HepG2 (cell line): ENCODE measurements around the gene CLDN5. TPM values are rescaled to one million over a fixed set of nuclear protein-coding genes. Genes with fewer than 3 reads are reported as not detected.
A peak's percentile ranks its signal among the peaks of the same experiment; 100 is the strongest.

Experiments
- BRD4 ChIP-seq: sonication (generic); formaldehyde crosslinking; IDR thresholded peaks from 2 replicates; pipeline ENCODE4 v1.4.0; 2020; ENCODE audit warnings: missing genetic modification reagents
- CBX5 ChIP-seq: sonication (generic); formaldehyde crosslinking; IDR thresholded peaks from 2 replicates; pipeline ENCODE4 v1.4.0; 2020; ENCODE audit warnings: missing genetic modification reagents, borderline replicate concordance
- DNMT1 ChIP-seq: sonication (generic); formaldehyde crosslinking; IDR thresholded peaks from 2 replicates; pipeline ENCODE4 v1.5.1; 2020; ENCODE audit warnings: mild to moderate bottlenecking, missing genetic modification reagents
- ELF1 ChIP-seq: sonication (generic); formaldehyde crosslinking; IDR thresholded peaks from 2 replicates; pipeline ENCODE4 v1.4.0; 2020; ENCODE audit warnings: missing genetic modification reagents
- FOXC1 ChIP-seq: sonication (generic); formaldehyde crosslinking; IDR thresholded peaks from 2 replicates; pipeline ENCODE4 v1.8.0; 2022; ENCODE audit warnings: mild to moderate bottlenecking, missing genetic modification reagents, borderline replicate concordance
- HNRNPUL1 ChIP-seq: fragments of 200-400 bp; formaldehyde crosslinking; IDR thresholded peaks from 2 replicates; pipeline ENCODE4 v1.6.1; 2017; ENCODE audit warnings: low read depth, mild to moderate bottlenecking, low read length, moderate library complexity
- IRF2 ChIP-seq: IDR thresholded peaks from 2 replicates; pipeline ENCODE4 v1.6.1; 2018; ENCODE audit warnings: missing genetic modification reagents, missing compliant biosample characterization
- KLF12 ChIP-seq: sonication (generic); formaldehyde crosslinking; IDR thresholded peaks from 2 replicates; pipeline ENCODE4 v1.4.0; 2020; ENCODE audit warnings: missing genetic modification reagents, borderline replicate concordance
- MED13 ChIP-seq: sonication (generic); formaldehyde crosslinking; IDR thresholded peaks from 2 replicates; pipeline ENCODE4 v1.5.0; 2020; ENCODE audit warnings: missing genetic modification reagents
- NFKBIZ ChIP-seq: IDR thresholded peaks from 2 replicates; pipeline ENCODE4 v1.6.1; 2018; ENCODE audit warnings: missing genetic modification reagents, missing compliant biosample characterization
- POLR2A ChIP-seq, 2 experiments: IDR thresholded peaks; 2 replicates each; pipeline ENCODE4 v1.6.1; 2011; ENCODE audit warnings: low read depth in 2 of 2, low read length in 2 of 2, mild to moderate bottlenecking in 1 of 2, moderate library complexity in 1 of 2; ENCODE audit not compliant: insufficient read depth in 1 of 2
- ZBTB8A ChIP-seq: sonication (generic); formaldehyde crosslinking; IDR thresholded peaks from 2 replicates; pipeline ENCODE4 v1.4.0; 2020; ENCODE audit warnings: mild to moderate bottlenecking, low read depth, missing genetic modification reagents, borderline replicate concordance
- ZFP1 ChIP-seq: IDR thresholded peaks from 2 replicates; pipeline ENCODE4 v1.6.1; 2016
- ZNF101 ChIP-seq: sonication (generic); formaldehyde crosslinking; IDR thresholded peaks from 2 replicates; pipeline ENCODE4 v1.4.0; 2020; ENCODE audit warnings: mild to moderate bottlenecking, low read depth, missing genetic modification reagents, borderline replicate concordance
- ZNF644 ChIP-seq: IDR thresholded peaks from 2 replicates; pipeline ENCODE4 v1.6.1; 2016; ENCODE audit warnings: low read depth
- ZNF674 ChIP-seq: sonication (generic); formaldehyde crosslinking; IDR thresholded peaks from 2 replicates; pipeline ENCODE4 v1.5.0; 2020; ENCODE audit warnings: low read depth, mild to moderate bottlenecking, missing genetic modification reagents
- ZNF713 ChIP-seq: sonication (generic); formaldehyde crosslinking; IDR thresholded peaks from 2 replicates; pipeline ENCODE4 v1.4.0; 2020; ENCODE audit warnings: mild to moderate bottlenecking, missing genetic modification reagents
- ZNF776 ChIP-seq: sonication (generic); formaldehyde crosslinking; IDR thresholded peaks from 2 replicates; pipeline ENCODE4 v1.4.0; 2020; ENCODE audit warnings: mild to moderate bottlenecking, missing genetic modification reagents
- ZSCAN22 ChIP-seq: sonication (generic); formaldehyde crosslinking; IDR thresholded peaks from 2 replicates; pipeline ENCODE4 v1.4.0; 2020; ENCODE audit warnings: mild to moderate bottlenecking, missing genetic modification reagents
- polyA plus RNA-seq, 8 experiments: library from polyadenylated mRNA; depleted of rRNA in 3 of 8; stranded (reverse) in 7 of 8; unstranded in 1 of 8; fragments of >200 nt; fragmentation: Illumina TruSeq in 4 of 8; extraction: Trizol in 4 of 8; gene quantifications; 2 replicates each; pipeline versions ENCODE4 v1.2.1 to v1.2.3, GENCODE V29; 2011 to 2016; ENCODE audit warnings: low read depth in 4 of 8, missing spikeins in 1 of 8, mixed read lengths in 1 of 8; ENCODE audit not compliant: insufficient read depth in 1 of 8
- total RNA-seq, 5 experiments: library from RNA; depleted of rRNA; stranded (reverse); fragments of >200 nt; fragmentation: Illumina TruSeq; extraction: Trizol; gene quantifications; 2 replicates each; pipeline ENCODE4 v1.2.3, GENCODE V29; 2016; ENCODE audit warnings: low read depth in 1 of 5
- TF ChIP-seq, protein P1 (sequence below): sonication (generic); formaldehyde crosslinking; IDR thresholded peaks from 2 replicates; pipeline ENCODE4 v1.4.0; 2020; ENCODE audit warnings: missing genetic modification reagents
- TF ChIP-seq, protein P2 (sequence below): sonication (generic); formaldehyde crosslinking; IDR thresholded peaks from 2 replicates; pipeline ENCODE4 v1.5.0; 2020; ENCODE audit warnings: mild to moderate bottlenecking, missing genetic modification reagents
- TF ChIP-seq, protein P3 (sequence below): IDR thresholded peaks from 2 replicates; pipeline ENCODE4 v1.6.1; 2016
- TF ChIP-seq, protein P4 (sequence below): sonication (generic); formaldehyde crosslinking; IDR thresholded peaks from 2 replicates; pipeline ENCODE4 v1.4.0; 2020; ENCODE audit warnings: mild to moderate bottlenecking, missing genetic modification reagents
- TF ChIP-seq, protein P5 (sequence below): sonication (generic); formaldehyde crosslinking; conservative IDR thresholded peaks from 2 replicates; pipeline ENCODE4 v1.4.0; 2020; ENCODE audit warnings: missing genetic modification reagents

The CLDN5 gene
- total and polyA plus RNA-seq, 2 of the 13 experiments (the other 11 are each of a cell fraction or from before 2014, with no cell fraction given): not detected

DNA sequence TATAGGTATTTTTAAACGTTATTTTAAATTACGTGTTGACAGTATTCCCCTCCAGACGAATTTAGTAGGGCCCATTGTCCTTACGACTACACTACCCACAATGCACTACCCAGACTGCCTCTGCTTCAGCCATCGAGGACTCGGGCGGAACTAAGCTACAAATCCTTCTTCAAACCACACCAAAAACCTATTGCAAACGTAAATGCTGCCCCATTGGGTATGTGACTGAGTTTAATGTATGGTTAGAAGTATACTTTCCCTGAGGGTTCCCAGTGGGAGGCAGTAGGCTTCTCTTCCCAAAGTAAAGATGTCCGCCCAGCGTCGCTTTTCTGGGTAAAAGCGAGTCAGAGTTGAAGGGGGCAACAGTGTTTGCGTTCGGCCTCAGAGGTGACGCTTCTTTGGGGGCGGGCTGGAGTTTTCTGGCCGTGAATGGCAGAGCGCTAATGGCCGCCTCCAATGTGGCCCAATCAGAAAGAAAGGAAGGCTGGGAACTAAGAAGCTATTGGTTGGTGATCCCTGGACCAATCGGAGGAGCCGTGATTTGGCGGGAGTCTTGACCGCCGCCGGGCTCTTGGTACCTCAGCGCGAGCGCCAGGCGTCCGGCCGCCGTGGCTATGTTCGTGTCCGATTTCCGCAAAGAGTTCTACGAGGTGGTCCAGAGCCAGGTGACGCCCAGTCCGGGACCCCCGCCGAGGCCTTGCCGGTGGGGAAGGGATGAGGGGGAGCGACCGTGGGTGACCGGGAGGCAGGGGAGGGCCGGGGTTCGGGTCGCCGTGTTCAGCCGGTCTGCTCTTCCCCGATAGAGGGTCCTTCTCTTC, 44.6 kb downstream of the CLDN5 start, which contains the start of gene CDC45 (continued):
- TF ChIP-seq, protein P1, sequence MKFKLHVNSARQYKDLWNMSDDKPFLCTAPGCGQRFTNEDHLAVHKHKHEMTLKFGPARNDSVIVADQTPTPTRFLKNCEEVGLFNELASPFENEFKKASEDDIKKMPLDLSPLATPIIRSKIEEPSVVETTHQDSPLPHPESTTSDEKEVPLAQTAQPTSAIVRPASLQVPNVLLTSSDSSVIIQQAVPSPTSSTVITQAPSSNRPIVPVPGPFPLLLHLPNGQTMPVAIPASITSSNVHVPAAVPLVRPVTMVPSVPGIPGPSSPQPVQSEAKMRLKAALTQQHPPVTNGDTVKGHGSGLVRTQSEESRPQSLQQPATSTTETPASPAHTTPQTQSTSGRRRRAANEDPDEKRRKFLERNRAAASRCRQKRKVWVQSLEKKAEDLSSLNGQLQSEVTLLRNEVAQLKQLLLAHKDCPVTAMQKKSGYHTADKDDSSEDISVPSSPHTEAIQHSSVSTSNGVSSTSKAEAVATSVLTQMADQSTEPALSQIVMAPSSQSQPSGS (CRISPR knock-in tag): no peak
- no peak for TF ChIP-seq FOXC1 (CRISPR knock-in tag)
- TF ChIP-seq ZSCAN22 (CRISPR knock-in tag): no peak
- TF ChIP-seq ZNF101: no peak
- TF ChIP-seq, protein P2, sequence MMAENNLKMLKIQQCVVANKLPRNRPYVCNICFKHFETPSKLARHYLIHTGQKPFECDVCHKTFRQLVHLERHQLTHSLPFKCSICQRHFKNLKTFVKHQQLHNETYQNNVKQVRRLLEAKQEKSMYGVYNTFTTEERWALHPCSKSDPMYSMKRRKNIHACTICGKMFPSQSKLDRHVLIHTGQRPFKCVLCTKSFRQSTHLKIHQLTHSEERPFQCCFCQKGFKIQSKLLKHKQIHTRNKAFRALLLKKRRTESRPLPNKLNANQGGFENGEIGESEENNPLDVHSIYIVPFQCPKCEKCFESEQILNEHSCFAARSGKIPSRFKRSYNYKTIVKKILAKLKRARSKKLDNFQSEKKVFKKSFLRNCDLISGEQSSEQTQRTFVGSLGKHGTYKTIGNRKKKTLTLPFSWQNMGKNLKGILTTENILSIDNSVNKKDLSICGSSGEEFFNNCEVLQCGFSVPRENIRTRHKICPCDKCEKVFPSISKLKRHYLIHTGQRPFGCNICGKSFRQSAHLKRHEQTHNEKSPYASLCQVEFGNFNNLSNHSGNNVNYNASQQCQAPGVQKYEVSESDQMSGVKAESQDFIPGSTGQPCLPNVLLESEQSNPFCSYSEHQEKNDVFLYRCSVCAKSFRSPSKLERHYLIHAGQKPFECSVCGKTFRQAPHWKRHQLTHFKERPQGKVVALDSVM (CRISPR knock-in tag): no peak
- TF ChIP-seq, protein P3, sequence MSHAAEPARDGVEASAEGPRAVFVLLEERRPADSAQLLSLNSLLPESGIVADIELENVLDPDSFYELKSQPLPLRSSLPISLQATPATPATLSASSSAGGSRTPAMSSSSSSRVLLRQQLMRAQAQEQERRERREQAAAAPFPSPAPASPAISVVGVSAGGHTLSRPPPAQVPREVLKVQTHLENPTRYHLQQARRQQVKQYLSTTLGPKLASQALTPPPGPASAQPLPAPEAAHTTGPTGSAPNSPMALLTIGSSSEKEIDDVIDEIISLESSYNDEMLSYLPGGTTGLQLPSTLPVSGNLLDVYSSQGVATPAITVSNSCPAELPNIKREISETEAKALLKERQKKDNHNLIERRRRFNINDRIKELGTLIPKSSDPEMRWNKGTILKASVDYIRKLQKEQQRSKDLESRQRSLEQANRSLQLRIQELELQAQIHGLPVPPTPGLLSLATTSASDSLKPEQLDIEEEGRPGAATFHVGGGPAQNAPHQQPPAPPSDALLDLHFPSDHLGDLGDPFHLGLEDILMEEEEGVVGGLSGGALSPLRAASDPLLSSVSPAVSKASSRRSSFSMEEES: no peak
- TF ChIP-seq MED13 (CRISPR knock-in tag): no peak
- TF ChIP-seq ZNF713 (CRISPR knock-in tag): no peak
- TF ChIP-seq ZFP1 (CRISPR knock-in tag): no peak
- no peak for TF ChIP-seq NFKBIZ (CRISPR knock-in tag)
- TF ChIP-seq, protein P4, sequence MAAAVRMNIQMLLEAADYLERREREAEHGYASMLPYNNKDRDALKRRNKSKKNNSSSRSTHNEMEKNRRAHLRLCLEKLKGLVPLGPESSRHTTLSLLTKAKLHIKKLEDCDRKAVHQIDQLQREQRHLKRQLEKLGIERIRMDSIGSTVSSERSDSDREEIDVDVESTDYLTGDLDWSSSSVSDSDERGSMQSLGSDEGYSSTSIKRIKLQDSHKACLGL (CRISPR knock-in tag): peak; percentile 71; the same call in 1 of the 2 replicates
- no peak for TF ChIP-seq ZNF644
- TF ChIP-seq BRD4 (CRISPR knock-in tag): no peak
- TF ChIP-seq POLR2A (IDR thresholded peaks at IDR 0.05; ENCODE audit: insufficient read depth in 1 of 2, low read depth in 2 of 2, low read length in 2 of 2): peak; percentile 39 to 42; a peak in 2 of 4 replicates
- peak; percentile 36; the same call in 1 of the 2 replicates for TF ChIP-seq KLF12 (CRISPR knock-in tag)
- TF ChIP-seq ZBTB8A (CRISPR knock-in tag): no peak
- peak; percentile 68 for TF ChIP-seq IRF2 (CRISPR knock-in tag)
- TF ChIP-seq CBX5 (CRISPR knock-in tag): no peak
- no peak for TF ChIP-seq ZNF674 (CRISPR knock-in tag)
- TF ChIP-seq DNMT1: no peak
- no peak for TF ChIP-seq HNRNPUL1
- no peak for TF ChIP-seq ZNF776 (CRISPR knock-in tag)
- TF ChIP-seq, protein P5, sequence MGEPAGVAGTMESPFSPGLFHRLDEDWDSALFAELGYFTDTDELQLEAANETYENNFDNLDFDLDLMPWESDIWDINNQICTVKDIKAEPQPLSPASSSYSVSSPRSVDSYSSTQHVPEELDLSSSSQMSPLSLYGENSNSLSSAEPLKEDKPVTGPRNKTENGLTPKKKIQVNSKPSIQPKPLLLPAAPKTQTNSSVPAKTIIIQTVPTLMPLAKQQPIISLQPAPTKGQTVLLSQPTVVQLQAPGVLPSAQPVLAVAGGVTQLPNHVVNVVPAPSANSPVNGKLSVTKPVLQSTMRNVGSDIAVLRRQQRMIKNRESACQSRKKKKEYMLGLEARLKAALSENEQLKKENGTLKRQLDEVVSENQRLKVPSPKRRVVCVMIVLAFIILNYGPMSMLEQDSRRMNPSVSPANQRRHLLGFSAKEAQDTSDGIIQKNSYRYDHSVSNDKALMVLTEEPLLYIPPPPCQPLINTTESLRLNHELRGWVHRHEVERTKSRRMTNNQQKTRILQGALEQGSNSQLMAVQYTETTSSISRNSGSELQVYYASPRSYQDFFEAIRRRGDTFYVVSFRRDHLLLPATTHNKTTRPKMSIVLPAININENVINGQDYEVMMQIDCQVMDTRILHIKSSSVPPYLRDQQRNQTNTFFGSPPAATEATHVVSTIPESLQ (CRISPR knock-in tag): no peak
- peak; percentile 98 for TF ChIP-seq ELF1 (CRISPR knock-in tag)
